HL-60 (cell line): ENCODE measurements around the gene GDF7.

Experiments
- POLR2AphosphoS5 ChIP-seq: IDR thresholded peaks from 2 replicates; pipeline ENCODE4 v1.6.1; 2012; ENCODE audit warnings: low read depth
- TF ChIP-seq, protein P1 (sequence below): IDR thresholded peaks from one replicate; pipeline ENCODE4 v1.5.1; 2011; ENCODE audit warnings: low read length, control low read depth, inconsistent platforms; ENCODE audit not compliant: insufficient read depth
- TF ChIP-seq, protein P2 (sequence below): IDR thresholded peaks from 2 replicates; pipeline ENCODE4 v1.6.1; 2012; ENCODE audit warnings: low read depth; ENCODE audit not compliant: insufficient replicate concordance

DNA sequence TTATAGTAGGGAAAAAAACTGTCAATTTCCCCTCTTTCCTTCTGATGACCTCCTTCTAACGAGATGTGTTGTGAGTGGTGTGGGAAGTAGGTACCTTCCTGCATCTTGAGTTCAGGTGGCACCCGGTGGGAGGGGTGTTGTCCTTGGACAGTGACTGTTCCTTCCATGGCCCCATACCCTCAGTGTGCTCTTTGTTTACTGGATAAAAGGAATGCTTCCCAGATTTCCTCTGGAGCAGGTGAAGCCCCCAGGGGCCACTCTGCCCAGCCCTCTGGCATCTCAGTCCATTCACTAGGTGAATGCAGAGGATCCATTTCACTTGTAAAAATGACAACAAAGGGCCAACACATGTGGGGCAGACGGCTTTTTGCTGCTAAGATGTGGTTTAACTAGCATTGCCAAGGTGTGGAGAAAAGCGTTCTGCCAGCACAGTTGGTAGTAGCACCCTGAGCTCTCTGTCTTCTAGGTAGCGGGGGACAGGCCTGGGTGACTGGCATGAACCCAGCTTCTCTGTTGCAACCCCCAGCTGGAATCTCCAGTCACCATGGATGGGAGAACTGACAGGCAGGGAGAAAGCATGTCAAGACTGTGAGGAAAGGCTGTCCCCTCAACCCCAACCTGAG, 6.9 kb downstream of the GDF7 start:
- TF ChIP-seq, protein P1, sequence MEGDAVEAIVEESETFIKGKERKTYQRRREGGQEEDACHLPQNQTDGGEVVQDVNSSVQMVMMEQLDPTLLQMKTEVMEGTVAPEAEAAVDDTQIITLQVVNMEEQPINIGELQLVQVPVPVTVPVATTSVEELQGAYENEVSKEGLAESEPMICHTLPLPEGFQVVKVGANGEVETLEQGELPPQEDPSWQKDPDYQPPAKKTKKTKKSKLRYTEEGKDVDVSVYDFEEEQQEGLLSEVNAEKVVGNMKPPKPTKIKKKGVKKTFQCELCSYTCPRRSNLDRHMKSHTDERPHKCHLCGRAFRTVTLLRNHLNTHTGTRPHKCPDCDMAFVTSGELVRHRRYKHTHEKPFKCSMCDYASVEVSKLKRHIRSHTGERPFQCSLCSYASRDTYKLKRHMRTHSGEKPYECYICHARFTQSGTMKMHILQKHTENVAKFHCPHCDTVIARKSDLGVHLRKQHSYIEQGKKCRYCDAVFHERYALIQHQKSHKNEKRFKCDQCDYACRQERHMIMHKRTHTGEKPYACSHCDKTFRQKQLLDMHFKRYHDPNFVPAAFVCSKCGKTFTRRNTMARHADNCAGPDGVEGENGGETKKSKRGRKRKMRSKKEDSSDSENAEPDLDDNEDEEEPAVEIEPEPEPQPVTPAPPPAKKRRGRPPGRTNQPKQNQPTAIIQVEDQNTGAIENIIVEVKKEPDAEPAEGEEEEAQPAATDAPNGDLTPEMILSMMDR, result no peak
- TF ChIP-seq POLR2AphosphoS5, result no peak
- TF ChIP-seq, protein P2, sequence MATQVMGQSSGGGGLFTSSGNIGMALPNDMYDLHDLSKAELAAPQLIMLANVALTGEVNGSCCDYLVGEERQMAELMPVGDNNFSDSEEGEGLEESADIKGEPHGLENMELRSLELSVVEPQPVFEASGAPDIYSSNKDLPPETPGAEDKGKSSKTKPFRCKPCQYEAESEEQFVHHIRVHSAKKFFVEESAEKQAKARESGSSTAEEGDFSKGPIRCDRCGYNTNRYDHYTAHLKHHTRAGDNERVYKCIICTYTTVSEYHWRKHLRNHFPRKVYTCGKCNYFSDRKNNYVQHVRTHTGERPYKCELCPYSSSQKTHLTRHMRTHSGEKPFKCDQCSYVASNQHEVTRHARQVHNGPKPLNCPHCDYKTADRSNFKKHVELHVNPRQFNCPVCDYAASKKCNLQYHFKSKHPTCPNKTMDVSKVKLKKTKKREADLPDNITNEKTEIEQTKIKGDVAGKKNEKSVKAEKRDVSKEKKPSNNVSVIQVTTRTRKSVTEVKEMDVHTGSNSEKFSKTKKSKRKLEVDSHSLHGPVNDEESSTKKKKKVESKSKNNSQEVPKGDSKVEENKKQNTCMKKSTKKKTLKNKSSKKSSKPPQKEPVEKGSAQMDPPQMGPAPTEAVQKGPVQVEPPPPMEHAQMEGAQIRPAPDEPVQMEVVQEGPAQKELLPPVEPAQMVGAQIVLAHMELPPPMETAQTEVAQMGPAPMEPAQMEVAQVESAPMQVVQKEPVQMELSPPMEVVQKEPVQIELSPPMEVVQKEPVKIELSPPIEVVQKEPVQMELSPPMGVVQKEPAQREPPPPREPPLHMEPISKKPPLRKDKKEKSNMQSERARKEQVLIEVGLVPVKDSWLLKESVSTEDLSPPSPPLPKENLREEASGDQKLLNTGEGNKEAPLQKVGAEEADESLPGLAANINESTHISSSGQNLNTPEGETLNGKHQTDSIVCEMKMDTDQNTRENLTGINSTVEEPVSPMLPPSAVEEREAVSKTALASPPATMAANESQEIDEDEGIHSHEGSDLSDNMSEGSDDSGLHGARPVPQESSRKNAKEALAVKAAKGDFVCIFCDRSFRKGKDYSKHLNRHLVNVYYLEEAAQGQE, result no peak
